NCI-H1436 (cell line): ENCODE measurements around the gene SLC8A1.

Experiments
- DNase-seq: peaks from one replicate; lab custom pipeline; 2025; lab: John Stamatoyannopoulos, UW

SLC8A1 gene

GRCh38 chr2:40230707-40231432 lies 221.0 kb downstream of the SLC8A1 start:
- DNase-seq = no peak

- no peak for DNase-seq
Observed at GRCh38 chr2:40230186-40230585, 221.7 kb downstream of the SLC8A1 start.

- DNase-seq = no peak
Observed at GRCh38 chr2:40228310-40228709, 223.6 kb downstream of the SLC8A1 start.

GRCh38 chr2:40227210-40227609 lies 224.7 kb downstream of the SLC8A1 start:
- DNase-seq = no peak

DNA sequence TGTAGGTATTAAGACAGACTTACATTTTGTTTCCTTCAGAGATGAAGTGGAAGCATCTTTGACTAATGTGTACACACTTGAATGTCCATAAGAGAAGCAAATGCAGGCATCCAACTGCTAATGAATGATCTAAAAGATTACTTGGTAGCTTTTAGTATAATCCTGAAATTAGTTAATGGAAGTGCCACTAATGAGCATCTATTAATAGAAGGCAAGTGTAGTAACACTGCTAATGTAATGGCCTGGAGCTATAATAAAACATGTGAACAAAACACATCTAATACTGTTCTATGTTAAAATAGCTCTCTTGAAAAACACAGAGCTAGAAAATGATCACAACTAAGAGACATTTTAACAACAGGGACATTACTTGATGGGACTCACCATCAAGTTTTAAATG lies 225.3 kb downstream of the SLC8A1 start:
- no peak for DNase-seq

DNA sequence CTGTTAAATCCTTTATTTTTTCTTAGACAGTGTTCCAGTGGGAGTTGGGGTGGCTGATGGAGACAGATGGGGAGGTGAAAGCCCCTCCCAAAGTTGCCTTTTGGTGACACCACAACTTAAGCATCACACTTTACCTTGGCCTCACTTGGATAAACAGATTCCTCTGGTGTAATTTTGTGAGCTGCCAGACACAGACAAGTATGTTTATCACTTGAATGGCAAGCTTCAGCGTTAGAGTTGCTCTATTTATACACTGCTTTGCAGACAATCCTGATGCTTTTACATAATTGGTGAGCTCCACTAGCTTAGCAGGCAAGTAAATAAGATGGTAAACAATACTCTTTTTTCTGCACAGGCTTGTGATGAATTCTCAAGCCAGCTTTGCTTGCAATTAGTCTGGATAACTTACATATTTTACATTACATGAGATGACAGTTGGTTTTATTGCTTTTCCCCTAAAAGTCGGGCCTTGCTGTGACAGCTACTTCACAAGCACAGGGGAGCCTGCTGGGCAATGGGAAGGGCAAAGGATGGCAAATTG lies 226.2 kb downstream of the SLC8A1 start:
- DNase-seq = no peak

DNA sequence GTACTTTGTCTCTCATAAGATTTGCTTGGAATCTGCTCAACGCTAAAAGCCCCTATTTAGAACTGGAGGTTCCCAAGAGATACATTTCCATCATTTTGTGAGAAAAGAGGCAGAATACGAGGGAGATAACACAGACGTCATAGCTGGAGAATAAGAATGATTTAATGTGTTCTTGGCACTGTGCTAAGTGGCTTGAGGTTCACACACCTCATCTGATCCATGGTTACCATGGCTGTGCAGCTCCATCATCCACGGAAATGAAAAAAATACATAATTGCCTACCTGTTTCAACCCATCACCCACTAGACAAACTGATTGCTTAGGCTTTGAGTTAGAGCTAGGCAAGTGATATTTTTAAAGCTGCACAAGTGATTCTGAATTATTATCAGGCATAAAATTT lies 227.6 kb downstream of the SLC8A1 start:
- peak; percentile 47 for DNase-seq

DNA sequence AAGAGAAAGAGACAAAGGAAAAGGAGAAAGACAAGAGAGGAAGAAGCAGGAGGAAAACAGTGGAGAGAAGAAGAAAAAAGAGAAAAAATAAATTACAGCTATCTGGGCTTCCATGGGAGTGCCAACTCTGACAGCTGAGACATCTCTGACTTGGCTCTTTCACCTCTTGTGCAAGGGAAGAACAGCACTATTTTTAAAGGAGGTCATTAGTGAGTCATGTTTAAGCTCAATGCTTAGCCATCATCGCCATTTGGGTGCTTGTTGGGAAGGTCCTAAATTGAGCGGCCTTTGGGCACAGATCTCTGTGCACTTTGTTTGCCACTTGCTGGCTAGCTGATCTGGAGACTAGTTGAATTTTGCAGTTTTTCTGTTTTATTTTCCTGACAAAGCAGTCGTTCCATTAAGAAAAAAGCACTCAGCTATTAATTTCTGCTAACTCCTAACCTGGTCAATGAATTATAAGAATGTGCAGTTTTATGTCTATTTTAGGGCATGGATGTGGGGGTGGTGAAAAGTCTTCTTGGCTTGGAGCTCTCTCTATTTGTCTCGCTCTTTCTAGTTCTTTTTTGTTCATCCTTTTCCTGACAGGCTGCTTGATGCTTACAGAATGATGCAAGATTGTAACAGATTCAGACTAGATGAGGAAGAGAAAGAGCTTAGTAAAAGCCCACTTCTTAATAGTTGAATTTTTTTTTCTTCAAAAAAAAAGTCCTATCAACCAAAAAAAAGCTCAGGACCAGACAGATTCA lies 231.5 kb downstream of the SLC8A1 start:
- DNase-seq = no peak

DNA sequence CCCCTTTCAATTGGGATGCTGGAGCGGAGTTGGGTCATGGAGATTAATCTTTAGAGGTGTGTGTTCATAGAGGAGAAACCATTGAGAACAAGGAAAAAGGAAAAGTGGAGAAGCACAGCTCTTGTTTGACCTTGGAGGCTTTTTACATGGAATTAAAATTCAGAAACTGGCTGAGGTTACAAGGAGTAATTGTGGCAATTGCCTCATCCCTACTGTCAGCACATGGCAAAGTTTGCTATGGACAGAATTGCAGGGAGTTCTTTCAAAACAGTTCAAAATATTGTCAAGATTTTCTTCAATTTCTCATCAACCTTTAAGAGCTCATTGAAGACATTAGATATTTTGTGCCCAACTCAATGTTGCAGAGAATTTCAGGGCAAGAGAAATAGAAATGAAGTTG lies 232.7 kb downstream of the SLC8A1 start:
- DNase-seq = no peak

GRCh38 chr2:40218679-40219078 lies 233.2 kb downstream of the SLC8A1 start:
- DNase-seq = peak; percentile 30

GRCh38 chr2:40213619-40214018 lies 238.3 kb downstream of the SLC8A1 start:
- DNase-seq = no peak

- DNase-seq = no peak
Observed at GRCh38 chr2:40213071-40213470, 238.8 kb downstream of the SLC8A1 start.

DNA sequence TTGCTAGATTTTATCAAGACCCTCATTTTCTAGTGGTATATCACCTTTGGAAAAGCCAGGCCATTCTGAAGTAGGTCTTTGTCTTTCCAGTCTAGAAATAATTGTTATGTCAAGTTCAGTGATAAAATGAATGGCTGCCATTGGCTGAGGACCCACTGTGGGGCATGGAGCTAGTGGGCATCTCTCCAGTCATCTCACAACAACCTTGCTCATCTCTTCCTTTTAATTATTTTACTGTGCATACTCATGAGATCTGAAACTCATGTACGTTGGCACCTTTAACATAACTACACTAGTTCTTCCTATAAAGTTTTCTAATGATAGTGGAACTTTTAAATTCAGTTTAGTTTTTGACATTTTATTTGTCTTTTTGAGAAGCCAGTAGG lies 240.9 kb downstream of the SLC8A1 start:
- no peak for DNase-seq

DNA sequence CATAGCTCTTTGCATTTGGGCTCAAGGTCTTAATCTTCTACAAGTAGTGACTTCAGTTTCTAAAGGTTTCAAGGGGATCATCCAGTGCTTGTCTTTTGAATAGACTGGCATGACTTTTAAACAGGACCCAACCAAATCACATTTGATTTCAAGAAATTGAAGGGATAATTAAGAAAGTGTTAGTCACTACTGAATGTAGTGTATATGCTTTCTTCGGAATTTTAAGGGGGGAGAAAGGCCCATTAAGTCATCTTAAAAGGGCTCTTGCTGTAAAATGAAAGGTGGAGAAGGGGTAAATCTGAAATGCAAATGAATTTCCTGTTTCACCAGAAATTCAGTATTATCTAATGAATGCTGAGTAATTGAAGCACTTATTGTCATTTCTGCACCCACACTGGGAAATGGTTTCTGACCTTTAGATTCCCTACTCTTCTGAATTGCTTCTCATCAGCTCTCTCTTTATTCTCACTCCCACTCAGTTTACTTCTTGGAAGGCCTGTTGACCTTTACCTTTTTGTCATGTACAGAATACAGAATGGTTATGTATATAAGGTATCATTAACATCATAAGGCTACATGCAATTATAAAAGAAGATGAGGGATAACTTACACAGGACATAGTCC lies 241.4 kb downstream of the SLC8A1 start:
- no peak for DNase-seq

DNA sequence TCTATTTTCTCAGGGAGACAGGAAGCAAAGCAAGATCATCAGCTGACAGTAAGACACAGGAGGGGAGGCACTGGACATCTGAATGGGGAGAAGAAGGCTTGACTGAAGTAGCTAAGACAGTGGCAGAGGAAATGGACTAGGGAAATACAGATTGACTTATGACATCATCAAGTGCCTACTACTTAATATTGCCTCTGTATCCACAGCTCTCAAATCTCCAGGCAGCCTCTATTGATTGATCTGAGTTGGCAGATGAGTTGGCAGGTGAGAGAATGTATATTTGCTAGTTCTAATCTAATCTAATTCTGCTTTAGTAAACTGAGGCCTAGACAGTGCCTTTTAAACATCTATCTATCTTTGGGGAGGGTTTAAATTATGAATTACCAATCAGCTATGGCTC lies 242.1 kb downstream of the SLC8A1 start:
- no peak for DNase-seq

- peak; percentile 31 for DNase-seq
Observed at GRCh38 chr2:40208463-40208862, 243.4 kb downstream of the SLC8A1 start.

GRCh38 chr2:40204268-40204667 lies 247.6 kb downstream of the SLC8A1 start:
- DNase-seq = no peak

- no peak for DNase-seq
Observed at GRCh38 chr2:40202798-40203400, 249.0 kb downstream of the SLC8A1 start.

GRCh38 chr2:40201425-40201824 lies 250.5 kb downstream of the SLC8A1 start:
- no peak for DNase-seq

- DNase-seq = no peak
Observed at GRCh38 chr2:40200366-40200915, 251.4 kb downstream of the SLC8A1 start.

DNA sequence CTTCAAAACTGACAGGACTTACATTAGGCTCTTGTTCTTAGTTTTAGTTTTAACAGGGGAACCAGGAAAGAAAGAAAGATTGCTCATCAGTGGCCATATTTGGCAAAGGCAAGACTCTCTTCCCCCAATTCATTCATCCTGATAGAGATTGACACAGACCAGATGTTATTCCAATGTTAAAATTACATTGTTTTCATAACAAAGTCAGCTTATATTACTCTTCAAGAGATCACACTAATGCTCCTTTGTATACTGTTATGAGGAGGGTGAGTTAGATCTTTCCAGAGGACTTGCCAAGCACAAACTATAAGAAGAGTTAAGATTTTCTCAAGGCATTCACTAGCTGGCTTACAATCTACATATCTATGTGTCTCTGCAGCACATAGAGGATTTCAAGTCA lies 252.1 kb downstream of the SLC8A1 start:
- no peak for DNase-seq

- DNase-seq = no peak
Observed at GRCh38 chr2:40197121-40197520, 254.8 kb downstream of the SLC8A1 start.
